ENCODE results near the gene INSR.
"Not testable (repeated sequence)": the region's sequence is repeated elsewhere in the genome, so short reads cannot be mapped to it uniquely, and the experiment has no call there.

Gene INSR

GRCh38 chr19:7247155-7247554 is 47.1 kb downstream of the INSR start:
- peaks cover 0 to 3% of the 10 kb centered on the region in 2 donors for H3K4me1 ChIP-seq (ENCODE audit: control insufficient read depth in 1 of 2, insufficient read depth in 2 of 2, low read length in 2 of 2)
- no peak overlapping the region for H3K4me3 ChIP-seq (ENCODE audit: low read depth in 1 of 2, low read length in 2 of 2)
- H3K27me3 ChIP-seq (ENCODE audit: control insufficient read depth in 1 of 2, insufficient read depth in 2 of 2, low read length in 2 of 2), result no peaks in the 10 kb centered on the region
- no peak overlapping the region for H3K9ac ChIP-seq (ENCODE audit: low read depth in 1 of 2, low read length in 2 of 2)
- H3K9me3 ChIP-seq (ENCODE audit: control insufficient read depth in 1 of 2, low read length in 2 of 2), result peaks cover 0 to 7% of the 10 kb centered on the region in 2 donors
- no peak overlapping the region for H3K27ac ChIP-seq (ENCODE audit: low read depth, low read length)
- H3K36me3 ChIP-seq (ENCODE audit: control insufficient read depth in 1 of 2, insufficient read depth in 2 of 2, low read length in 2 of 2), result no peaks in the 10 kb centered on the region

- H3K27me3 ChIP-seq (ENCODE audit: control insufficient read depth in 1 of 2, insufficient read depth in 2 of 2, low read length in 2 of 2), result no peaks in the 10 kb centered on the region
- no peak overlapping the region for H3K4me3 ChIP-seq (ENCODE audit: low read depth in 1 of 2, low read length in 2 of 2)
- H3K9ac ChIP-seq (ENCODE audit: low read depth in 1 of 2, low read length in 2 of 2), result no peak overlapping the region
- no peaks in the 10 kb centered on the region for H3K36me3 ChIP-seq (ENCODE audit: control insufficient read depth in 1 of 2, insufficient read depth in 2 of 2, low read length in 2 of 2)
- no peak overlapping the region for H3K27ac ChIP-seq (ENCODE audit: low read depth, low read length)
- peaks cover 0 to 3% of the 10 kb centered on the region in 2 donors for H3K4me1 ChIP-seq (ENCODE audit: control insufficient read depth in 1 of 2, insufficient read depth in 2 of 2, low read length in 2 of 2)
- H3K9me3 ChIP-seq (ENCODE audit: control insufficient read depth in 1 of 2, low read length in 2 of 2), result peaks cover 0 to 7% of the 10 kb centered on the region in 2 donors
Measured at GRCh38 chr19:7246601-7247000, 47.6 kb downstream of the INSR start.

GRCh38 chr19:7242601-7243258 is 51.5 kb downstream of the INSR start:
- H3K27ac ChIP-seq (ENCODE audit: low read depth, low read length), result no peak overlapping the region
- H3K4me1 ChIP-seq (ENCODE audit: control insufficient read depth in 1 of 2, insufficient read depth in 2 of 2, low read length in 2 of 2), result peaks cover 0 to 3% of the 10 kb centered on the region in 2 donors
- no peak overlapping the region for H3K9ac ChIP-seq (ENCODE audit: low read depth in 1 of 2, low read length in 2 of 2)
- H3K4me3 ChIP-seq (ENCODE audit: low read depth in 1 of 2, low read length in 2 of 2), result no peak overlapping the region
- H3K9me3 ChIP-seq (ENCODE audit: control insufficient read depth in 1 of 2, low read length in 2 of 2), result peaks cover 0 to 7% of the 10 kb centered on the region in 2 donors
- H3K27me3 ChIP-seq (ENCODE audit: control insufficient read depth in 1 of 2, insufficient read depth in 2 of 2, low read length in 2 of 2), result no peaks in the 10 kb centered on the region
- H3K36me3 ChIP-seq (ENCODE audit: control insufficient read depth in 1 of 2, insufficient read depth in 2 of 2, low read length in 2 of 2), result no peaks in the 10 kb centered on the region

GRCh38 chr19:7238051-7238450 is 56.2 kb downstream of the INSR start:
- no peak overlapping the region for H3K4me3 ChIP-seq (ENCODE audit: low read depth in 1 of 2, low read length in 2 of 2)
- no peak overlapping the region for H3K27ac ChIP-seq (ENCODE audit: low read depth, low read length)
- H3K9me3 ChIP-seq (ENCODE audit: control insufficient read depth in 1 of 2, low read length in 2 of 2), result no peaks in the 10 kb centered on the region
- no peak overlapping the region for H3K9ac ChIP-seq (ENCODE audit: low read depth in 1 of 2, low read length in 2 of 2)
- no peaks in the 10 kb centered on the region for H3K27me3 ChIP-seq (ENCODE audit: control insufficient read depth in 1 of 2, insufficient read depth in 2 of 2, low read length in 2 of 2)
- H3K4me1 ChIP-seq (ENCODE audit: control insufficient read depth in 1 of 2, insufficient read depth in 2 of 2, low read length in 2 of 2), result no peaks in the 10 kb centered on the region
- no peaks in the 10 kb centered on the region for H3K36me3 ChIP-seq (ENCODE audit: control insufficient read depth in 1 of 2, insufficient read depth in 2 of 2, low read length in 2 of 2)

GRCh38 chr19:7236153-7236552 is 58.1 kb downstream of the INSR start:
- Histone ChIP-seq H3K27me3 (ENCODE audit: control insufficient read depth in 1 of 2, insufficient read depth in 2 of 2, low read length in 2 of 2) (no peaks in the 10 kb centered on the region), H3K36me3 (ENCODE audit: control insufficient read depth in 1 of 2, insufficient read depth in 2 of 2, low read length in 2 of 2) (no peaks in the 10 kb centered on the region), H3K27ac (ENCODE audit: low read depth, low read length) (no peak overlapping the region), H3K4me1 (ENCODE audit: control insufficient read depth in 1 of 2, insufficient read depth in 2 of 2, low read length in 2 of 2) (no peaks in the 10 kb centered on the region), H3K9me3 (ENCODE audit: control insufficient read depth in 1 of 2, low read length in 2 of 2) (no peaks in the 10 kb centered on the region), H3K4me3 (ENCODE audit: low read depth in 1 of 2, low read length in 2 of 2) (no peak overlapping the region), H3K9ac (ENCODE audit: low read depth in 1 of 2, low read length in 2 of 2) (no peak overlapping the region)

- Histone ChIP-seq H3K27me3 (ENCODE audit: control insufficient read depth in 1 of 2, insufficient read depth in 2 of 2, low read length in 2 of 2) (no peaks in the 10 kb centered on the region), H3K4me1 (ENCODE audit: control insufficient read depth in 1 of 2, insufficient read depth in 2 of 2, low read length in 2 of 2) (no peaks in the 10 kb centered on the region), H3K9me3 (ENCODE audit: control insufficient read depth in 1 of 2, low read length in 2 of 2) (no peaks in the 10 kb centered on the region), H3K4me3 (ENCODE audit: low read depth in 1 of 2, low read length in 2 of 2) (no peak overlapping the region), H3K9ac (ENCODE audit: low read depth in 1 of 2, low read length in 2 of 2) (no peak overlapping the region), H3K36me3 (ENCODE audit: control insufficient read depth in 1 of 2, insufficient read depth in 2 of 2, low read length in 2 of 2) (no peaks in the 10 kb centered on the region), H3K27ac (ENCODE audit: low read depth, low read length) (no peak overlapping the region)
Measured at GRCh38 chr19:7230826-7231225, 63.4 kb downstream of the INSR start.

GRCh38 chr19:7229735-7230134 is 64.5 kb downstream of the INSR start:
- Histone ChIP-seq H3K9me3 (ENCODE audit: control insufficient read depth in 1 of 2, low read length in 2 of 2) (no peaks in the 10 kb centered on the region), H3K9ac (ENCODE audit: low read depth in 1 of 2, low read length in 2 of 2) (no peak overlapping the region), H3K27me3 (ENCODE audit: control insufficient read depth in 1 of 2, insufficient read depth in 2 of 2, low read length in 2 of 2) (no peaks in the 10 kb centered on the region), H3K27ac (ENCODE audit: low read depth, low read length) (no peak overlapping the region), H3K4me3 (ENCODE audit: low read depth in 1 of 2, low read length in 2 of 2) (no peak overlapping the region), H3K4me1 (ENCODE audit: control insufficient read depth in 1 of 2, insufficient read depth in 2 of 2, low read length in 2 of 2) (no peaks in the 10 kb centered on the region), H3K36me3 (ENCODE audit: control insufficient read depth in 1 of 2, insufficient read depth in 2 of 2, low read length in 2 of 2) (no peaks in the 10 kb centered on the region)

- H3K9me3 ChIP-seq (ENCODE audit: control insufficient read depth in 1 of 2, low read length in 2 of 2), result no peaks in the 10 kb centered on the region
- H3K36me3 ChIP-seq (ENCODE audit: control insufficient read depth in 1 of 2, insufficient read depth in 2 of 2, low read length in 2 of 2), result no peaks in the 10 kb centered on the region
- H3K27me3 ChIP-seq (ENCODE audit: control insufficient read depth in 1 of 2, insufficient read depth in 2 of 2, low read length in 2 of 2), result no peaks in the 10 kb centered on the region
- no peaks in the 10 kb centered on the region for H3K4me1 ChIP-seq (ENCODE audit: control insufficient read depth in 1 of 2, insufficient read depth in 2 of 2, low read length in 2 of 2)
- H3K9ac ChIP-seq (ENCODE audit: low read depth in 1 of 2, low read length in 2 of 2), result no peak overlapping the region
- H3K27ac ChIP-seq (ENCODE audit: low read depth, low read length), result no peak overlapping the region
- no peak overlapping the region for H3K4me3 ChIP-seq (ENCODE audit: low read depth in 1 of 2, low read length in 2 of 2)
Measured at GRCh38 chr19:7228935-7229541, 65.2 kb downstream of the INSR start.

- H3K27me3 ChIP-seq (ENCODE audit: control insufficient read depth in 1 of 2, insufficient read depth in 2 of 2, low read length in 2 of 2), result no peaks in the 10 kb centered on the region
- H3K9ac ChIP-seq (ENCODE audit: low read depth in 1 of 2, low read length in 2 of 2), result no peak overlapping the region
- H3K4me1 ChIP-seq (ENCODE audit: control insufficient read depth in 1 of 2, insufficient read depth in 2 of 2, low read length in 2 of 2), result no peaks in the 10 kb centered on the region
- no peak overlapping the region for H3K27ac ChIP-seq (ENCODE audit: low read depth, low read length)
- no peaks in the 10 kb centered on the region for H3K36me3 ChIP-seq (ENCODE audit: control insufficient read depth in 1 of 2, insufficient read depth in 2 of 2, low read length in 2 of 2)
- no peak overlapping the region for H3K4me3 ChIP-seq (ENCODE audit: low read depth in 1 of 2, low read length in 2 of 2)
- H3K9me3 ChIP-seq (ENCODE audit: control insufficient read depth in 1 of 2, low read length in 2 of 2), result no peaks in the 10 kb centered on the region
Measured at GRCh38 chr19:7227735-7228134, 66.5 kb downstream of the INSR start.

- H3K4me1 ChIP-seq (ENCODE audit: control insufficient read depth in 1 of 2, insufficient read depth in 2 of 2, low read length in 2 of 2); H3K9ac ChIP-seq (ENCODE audit: low read depth in 1 of 2, low read length in 2 of 2); H3K27me3 ChIP-seq (ENCODE audit: control insufficient read depth in 1 of 2, insufficient read depth in 2 of 2, low read length in 2 of 2); H3K36me3 ChIP-seq (ENCODE audit: control insufficient read depth in 1 of 2, insufficient read depth in 2 of 2, low read length in 2 of 2); H3K27ac ChIP-seq (ENCODE audit: low read depth, low read length); H3K4me3 ChIP-seq (ENCODE audit: low read depth in 1 of 2, low read length in 2 of 2); H3K9me3 ChIP-seq (ENCODE audit: control insufficient read depth in 1 of 2, low read length in 2 of 2): not testable (repeated sequence)
Measured at GRCh38 chr19:7227149-7227548, 67.1 kb downstream of the INSR start.
